DND-41 (cell line): ENCODE data around the gene SRP19.
A peak's percentile ranks its signal among the peaks of the same experiment; 100 is the strongest.

Source experiments
- ATAC-seq: fragments of 200-7000 bp; cut with Tn5 transposase; 3 replicates; pipeline ENCODE4 v1.9.1; 2021; ENCODE audit warnings: low read depth; ENCODE audit not compliant: insufficient read depth
- DNase-seq: peaks from one replicate; pipeline ENCODE4 v3.0.0-alpha.2; 2020
- H2AFZ ChIP-seq: 2 replicates; pipeline ENCODE4 v1.6.0; 2012; ENCODE audit warnings: low read depth, low read length
- H3K27ac ChIP-seq: 2 replicates; pipeline ENCODE4 v1.5.1; 2012; ENCODE audit warnings: low read length, inconsistent platforms
- H3K27me3 ChIP-seq: fragments of 200-600 bp; sonication (generic); 2 replicates; pipeline ENCODE4 v1.6.0; 2012; ENCODE audit warnings: low read length, mild to moderate bottlenecking, inconsistent platforms; ENCODE audit not compliant: insufficient read depth, poor library complexity
- H3K36me3 ChIP-seq: 2 replicates; pipeline ENCODE4 v1.5.1; 2012; ENCODE audit warnings: low read length, inconsistent platforms; ENCODE audit not compliant: insufficient read depth
- H3K4me1 ChIP-seq: 2 replicates; pipeline ENCODE4 v1.5.1; 2012; ENCODE audit warnings: mild to moderate bottlenecking, low read length; ENCODE audit not compliant: insufficient read depth
- H3K4me2 ChIP-seq: 2 replicates; pipeline ENCODE4 v1.6.0; 2012; ENCODE audit warnings: mild to moderate bottlenecking, moderate library complexity, low read length, inconsistent platforms; ENCODE audit not compliant: insufficient read depth
- H3K4me3 ChIP-seq, 2 experiments: fragments of 200-600 bp in 1 of 2; shearing (Covaris generic) in 1 of 2; 2 replicates each; pipeline ENCODE4 v1.5.1; 2012 to 2016; ENCODE audit warnings: inconsistent platforms in 2 of 2, low read length in 2 of 2, mild to moderate bottlenecking in 2 of 2, low read depth in 1 of 2, moderate library complexity in 1 of 2
- H3K79me2 ChIP-seq: 2 replicates; pipeline ENCODE4 v1.6.0; 2012; ENCODE audit warnings: low read length, inconsistent platforms; ENCODE audit not compliant: insufficient read depth
- H3K9ac ChIP-seq: 2 replicates; pipeline ENCODE4 v1.6.0; 2012; ENCODE audit warnings: low read depth, mild to moderate bottlenecking, inconsistent platforms, low read length, moderate library complexity
- H3K9me3 ChIP-seq: 2 replicates; pipeline ENCODE4 v1.5.1; 2012; ENCODE audit warnings: low read length, moderate library complexity, mild to moderate bottlenecking, inconsistent platforms; ENCODE audit not compliant: insufficient read depth, severe bottlenecking
- H4K20me1 ChIP-seq: 2 replicates; pipeline ENCODE4 v1.6.0; 2012; ENCODE audit warnings: low read length; ENCODE audit not compliant: insufficient read depth
- CTCF ChIP-seq: IDR thresholded peaks from 2 replicates; pipeline ENCODE4 v1.5.1; 2012; ENCODE audit warnings: borderline replicate concordance, low read length, moderate library complexity, mild to moderate bottlenecking; ENCODE audit not compliant: poor library complexity, severe bottlenecking; ENCODE audit errors: extremely low read depth
- EZH2 ChIP-seq: IDR thresholded peaks from 3 replicates; pipeline ENCODE4 v1.6.1; 2012; ENCODE audit warnings: borderline replicate concordance, low read depth, mild to moderate bottlenecking, moderate library complexity, low read length, inconsistent platforms; ENCODE audit not compliant: severe bottlenecking

SRP19 gene

DNA sequence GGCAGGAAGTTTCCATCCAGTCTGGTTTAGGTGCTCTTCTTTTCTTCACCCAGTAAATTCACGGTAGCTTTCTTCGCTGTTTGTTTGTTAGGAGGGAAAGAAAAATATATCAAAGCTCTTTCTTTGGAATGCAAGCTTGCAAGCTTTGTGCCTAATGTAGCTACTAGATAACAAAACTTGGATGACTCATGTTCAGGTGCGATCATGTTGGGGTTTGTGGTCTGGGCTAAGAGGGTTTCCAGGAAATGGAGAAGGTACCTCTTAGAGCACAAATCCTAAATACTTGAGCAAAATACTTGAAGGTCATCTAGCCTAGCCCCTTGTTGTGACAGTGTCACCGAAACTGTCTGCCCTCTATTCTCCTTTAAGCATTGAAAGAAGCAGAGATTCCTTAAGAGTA, 17.7 kb downstream of the SRP19 start:
- no peak overlapping the region for H3K4me3 ChIP-seq
- no peaks in the 10 kb centered on the region for H3K27me3 ChIP-seq
- H4K20me1 ChIP-seq, result peaks cover 2% of the 10 kb centered on the region; the same call in 1 of the 2 replicates
- TF ChIP-seq CTCF (no peak), EZH2 (no peak)
- DNase-seq (peak; percentile 77), ATAC-seq (peak; percentile 90)
- no peaks in the 10 kb centered on the region for H3K9me3 ChIP-seq
- H3K27ac ChIP-seq, result peak overlapping the region; percentile 68
- H3K4me1 ChIP-seq, result peaks cover 38% of the 10 kb centered on the region
- peak overlapping the region; percentile 28 for H3K4me2 ChIP-seq
- peak overlapping the region; percentile 2; the same call in 1 of the 2 replicates for H3K9ac ChIP-seq
- peaks cover 12% of the 10 kb centered on the region for H3K79me2 ChIP-seq
- H3K36me3 ChIP-seq, result peaks cover 83% of the 10 kb centered on the region
- H2AFZ ChIP-seq, result no peak overlapping the region

GRCh38 chr5:112880219-112880964, 19.3 kb downstream of the SRP19 start:
- no peak for DNase-seq
- Histone ChIP-seq H3K4me3 (no peak overlapping the region), H3K27ac (peak overlapping the region; percentile 48), H3K4me1 (peaks cover 38% of the 10 kb centered on the region), H4K20me1 (peaks cover 2% of the 10 kb centered on the region; the same call in 1 of the 2 replicates), H3K9me3 (no peaks in the 10 kb centered on the region), H3K27me3 (no peaks in the 10 kb centered on the region), H2AFZ (no peak overlapping the region), H3K36me3 (peaks cover 85% of the 10 kb centered on the region), H3K79me2 (peaks cover 12% of the 10 kb centered on the region), H3K4me2 (no peak overlapping the region), H3K9ac (no peak overlapping the region)
- ATAC-seq, result no peak
- TF ChIP-seq EZH2 (no peak), CTCF (no peak)

DNA sequence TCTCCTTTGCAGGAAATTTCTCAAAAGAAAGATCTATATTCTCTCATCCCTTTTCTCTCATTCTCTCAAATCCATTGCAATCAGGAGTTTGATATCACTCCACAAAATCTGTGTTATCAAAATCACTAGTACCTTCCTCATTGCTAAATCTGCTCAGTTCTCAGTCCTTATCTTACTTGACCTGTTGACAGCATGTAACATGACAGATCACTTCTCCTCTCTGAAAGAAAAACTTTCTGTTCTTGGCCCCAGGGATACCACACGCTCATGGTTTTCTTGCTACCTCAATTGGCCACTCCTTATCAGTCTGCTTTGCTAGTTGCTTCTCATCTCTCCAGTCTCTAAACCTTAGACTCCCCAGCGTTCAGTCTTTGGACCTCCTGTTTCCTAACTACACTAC, 22.1 kb downstream of the SRP19 start:
- Histone ChIP-seq H3K4me2 (no peak overlapping the region), H3K4me3 (no peak overlapping the region), H3K36me3 (peaks cover 80% of the 10 kb centered on the region), H3K9ac (no peak overlapping the region), H2AFZ (no peak overlapping the region), H3K4me1 (peaks cover 18% of the 10 kb centered on the region), H4K20me1 (peaks cover 2% of the 10 kb centered on the region; the same call in 1 of the 2 replicates), H3K79me2 (peaks cover 7% of the 10 kb centered on the region; the same call in 1 of the 2 replicates), H3K9me3 (no peaks in the 10 kb centered on the region), H3K27ac (no peak overlapping the region), H3K27me3 (no peaks in the 10 kb centered on the region)
- DNase-seq, result no peak
- ATAC-seq, result no peak
- TF ChIP-seq CTCF (no peak), EZH2 (no peak)
